PC-3 (cell line): ENCODE results near the gene HUNK. TPM values are rescaled to one million over a fixed set of nuclear protein-coding genes. Genes with fewer than 3 reads are reported as not detected.

Experiments
- ATAC-seq: fragments of 200-7000 bp; cut with Tn5 transposase; 2 replicates; pipeline ENCODE4 v1.9.1; 2020; ENCODE audit warnings: mild to moderate bottlenecking, moderate library complexity
- BruUV-seq: library from RNA; stranded (reverse); fragments of 400-500 nt; replicated peaks from 2 replicates; lab custom pipeline; 2021; lab: Mats Ljungman, UMichigan
- CTCF ChIA-PET: fragments of 300-600 bp; sonication (Branson Sonifier 250); formaldehyde crosslinking; loops from one replicate; lab custom pipeline; 2022; ENCODE audit warnings: antibody characterized with exemption; lab: Charles Lee
- POLR2A ChIA-PET: fragments of 300-600 bp; sonication (Branson Sonifier 250); formaldehyde crosslinking; loops from one replicate; lab custom pipeline; 2022; ENCODE audit warnings: antibody characterized with exemption; ENCODE audit not compliant: unreplicated experiment; lab: Charles Lee
- DNase-seq: peaks from one replicate; pipeline ENCODE4 v3.0.0-alpha.2; 2015
- H2AFZ ChIP-seq: fragments of 300-600 bp; sonication (generic); 2 replicates; pipeline ENCODE4 v1.6.0; 2016; ENCODE audit warnings: antibody characterized with exemption, low read length
- H3F3A ChIP-seq: fragments of 300-600 bp; sonication (generic); one replicate; pipeline ENCODE4 v1.6.0; 2017; ENCODE audit warnings: antibody characterized with exemption, low read length, control low read depth, mild to moderate bottlenecking; ENCODE audit not compliant: unreplicated experiment
- H3K27ac ChIP-seq: fragments of 300-600 bp; sonication (generic); 2 replicates; pipeline ENCODE4 v1.5.1; 2016; ENCODE audit warnings: mild to moderate bottlenecking, low read length
- H3K27me3 ChIP-seq: fragments of 300-600 bp; sonication (generic); 2 replicates; pipeline ENCODE4 v1.6.1; 2016; ENCODE audit warnings: low read length, mixed read lengths
- H3K36me3 ChIP-seq: fragments of 300-600 bp; sonication (generic); 2 replicates; pipeline ENCODE4 v1.6.1; 2016; ENCODE audit warnings: low read depth, mixed run types, low read length, mixed read lengths
- H3K4me1 ChIP-seq: fragments of 300-600 bp; sonication (generic); 2 replicates; pipeline ENCODE4 v1.5.1; 2016; ENCODE audit warnings: low read length; ENCODE audit not compliant: insufficient read depth
- H3K4me2 ChIP-seq: fragments of 300-600 bp; sonication (generic); 2 replicates; pipeline ENCODE4 v1.6.0; 2016; ENCODE audit warnings: low read length
- H3K4me3 ChIP-seq: fragments of 300-600 bp; sonication (generic); 2 replicates; pipeline ENCODE4 v1.5.1; 2016; ENCODE audit warnings: mild to moderate bottlenecking, low read length, mixed read lengths
- H3K79me2 ChIP-seq: fragments of 300-600 bp; sonication (generic); 2 replicates; pipeline ENCODE4 v1.6.1; 2017; ENCODE audit warnings: low read length, mixed read lengths
- H3K9ac ChIP-seq: fragments of 300-600 bp; sonication (generic); 2 replicates; pipeline ENCODE4 v1.6.0; 2016; ENCODE audit warnings: mild to moderate bottlenecking, low read length
- H3K9me2 ChIP-seq: fragments of 300-600 bp; sonication (generic); replicated peaks from 2 replicates; pipeline ENCODE4 v1.6.1; 2016; ENCODE audit warnings: mixed run types, low read length, mixed read lengths
- H3K9me3 ChIP-seq: fragments of 300-600 bp; sonication (generic); 2 replicates; pipeline ENCODE4 v1.6.1; 2016; ENCODE audit warnings: low read length, mixed read lengths
- H4K20me1 ChIP-seq: fragments of 300-600 bp; sonication (generic); 2 replicates; pipeline ENCODE4 v1.6.1; 2016; ENCODE audit warnings: low read length, mixed read lengths
- CTCF ChIP-seq: fragments of 300-600 bp; sonication (generic); conservative IDR thresholded peaks from 2 replicates; pipeline ENCODE4 v1.5.1; 2017; ENCODE audit warnings: antibody characterized with exemption, low read depth, mild to moderate bottlenecking, low read length
- EZH2 ChIP-seq: fragments of 300-600 bp; sonication (generic); IDR thresholded peaks from one replicate; pipeline ENCODE4 v1.6.1; 2017; ENCODE audit warnings: antibody characterized with exemption, mild to moderate bottlenecking, low read length; ENCODE audit not compliant: unreplicated experiment
- EZH2phosphoT487 ChIP-seq: fragments of 300-600 bp; sonication (generic); IDR thresholded peaks from 2 replicates; pipeline ENCODE4 v1.6.1; 2018; ENCODE audit warnings: mild to moderate bottlenecking, antibody characterized with exemption, low read length, borderline replicate concordance
- intact Hi-C: fragments of 100-400 bp; cut with micrococcal nuclease; formaldehyde crosslinking; loops from 2 replicates; pipeline ENCODE4 v1.9.0; 2023
- total RNA-seq: library from RNA; depleted of rRNA; stranded (reverse); fragments of >200 nt; gene quantifications from 2 replicates; pipeline ENCODE4 v1.2.3, GENCODE V29; 2014

HUNK gene
- total RNA-seq, 1 experiment from 2014 or later: not detected

GRCh38 chr21:31901315-31901714, 28.5 kb downstream of the HUNK start:
- TF ChIP-seq EZH2phosphoT487 (no peak), CTCF (no peak), EZH2 (no peak)
- POLR2A ChIA-PET: no interaction called here
- H3K27ac ChIP-seq: no peak overlapping the region

GRCh38 chr21:31902438-31902837, 29.6 kb downstream of the HUNK start:
- no peak for DNase-seq
- no TSS peak for BruUV-seq
- no peaks in the 10 kb centered on the region for H4K20me1 ChIP-seq
- TF ChIP-seq CTCF (no peak), EZH2phosphoT487 (no peak), EZH2 (no peak)
- H3F3A ChIP-seq: no peaks in the 10 kb centered on the region
- H3K9ac ChIP-seq: no peak overlapping the region
- intact Hi-C loops: no loop called here
- no peak overlapping the region for H3K4me2 ChIP-seq
- H3K27me3 ChIP-seq: peaks cover 44% of the 10 kb centered on the region; the same call in 1 of the 2 replicates
- H3K9me3 ChIP-seq: no peaks in the 10 kb centered on the region
- no peak for ATAC-seq
- no peak overlapping the region for H3K4me3 ChIP-seq
- POLR2A ChIA-PET: no interaction called here
- no peaks in the 10 kb centered on the region for H3K9me2 ChIP-seq
- no peaks in the 10 kb centered on the region for H3K36me3 ChIP-seq
- H3K4me1 ChIP-seq: no peaks in the 10 kb centered on the region
- H2AFZ ChIP-seq: no peak overlapping the region
- CTCF ChIA-PET: no interaction called here
- H3K79me2 ChIP-seq: no peaks in the 10 kb centered on the region
- H3K27ac ChIP-seq: no peak overlapping the region

More at GRCh38 chr21:31901315-31901714, 28.5 kb downstream of the HUNK start:
- Histone ChIP-seq H3K79me2 (no peaks in the 10 kb centered on the region), H4K20me1 (no peaks in the 10 kb centered on the region), H3K9me3 (no peaks in the 10 kb centered on the region), H3K9ac (no peak overlapping the region), H3K36me3 (no peaks in the 10 kb centered on the region), H3K4me3 (no peak overlapping the region), H2AFZ (no peak overlapping the region), H3K9me2 (no peaks in the 10 kb centered on the region), H3F3A (no peaks in the 10 kb centered on the region), H3K4me2 (no peak overlapping the region), H3K27me3 (peaks cover 47% of the 10 kb centered on the region; the same call in 1 of the 2 replicates), H3K4me1 (no peaks in the 10 kb centered on the region)
- no peak for ATAC-seq
- DNase-seq: no peak
- intact Hi-C loops: no loop called here
- BruUV-seq: no TSS peak
- CTCF ChIA-PET: no interaction called here

- H4K20me1 ChIP-seq: no peaks in the 10 kb centered on the region
- ChIA-PET POLR2A (no interaction called here), CTCF (no interaction called here)
- DNase-seq: no peak
- no peak overlapping the region for H3K9ac ChIP-seq
- H3K4me3 ChIP-seq: no peak overlapping the region
- no peaks in the 10 kb centered on the region for H3F3A ChIP-seq
- no peak for ATAC-seq
- intact Hi-C loops: no loop called here
- no peaks in the 10 kb centered on the region for H3K9me2 ChIP-seq
- H3K4me1 ChIP-seq: peaks cover 10% of the 10 kb centered on the region; the same call in 1 of the 2 replicates
- peaks cover 36% of the 10 kb centered on the region; the same call in 1 of the 2 replicates for H3K27me3 ChIP-seq
- H2AFZ ChIP-seq: no peak overlapping the region
- no peak overlapping the region for H3K27ac ChIP-seq
- TF ChIP-seq EZH2phosphoT487 (no peak), CTCF (no peak), EZH2 (no peak)
- H3K36me3 ChIP-seq: no peaks in the 10 kb centered on the region
- no peak overlapping the region for H3K4me2 ChIP-seq
- BruUV-seq: no TSS peak
- H3K9me3 ChIP-seq: no peaks in the 10 kb centered on the region
- H3K79me2 ChIP-seq: no peaks in the 10 kb centered on the region
Observed at GRCh38 chr21:31903896-31904295, 31.1 kb downstream of the HUNK start.
